ENCODE measurements around the gene ADI1.
A peak's percentile ranks its signal among the peaks of the same experiment; 100 is the strongest.

The ADI1 gene

GRCh38 chr2:3476321-3476984 is 42.9 kb downstream of the ADI1 start:
- no peak for ATAC-seq (replicated peaks)
- H3K36me3 Mint-ChIP-seq, result peaks cover 45 to 61% of the 10 kb centered on the region in 2 donors
- H3K9me3 Mint-ChIP-seq, result no peaks in the 10 kb centered on the region
- H3K27me3 Mint-ChIP-seq, result no peaks in the 10 kb centered on the region
- peaks cover 7 to 18% of the 10 kb centered on the region in 2 donors for H3K4me1 Mint-ChIP-seq
- no peak overlapping the region for H3K27ac Mint-ChIP-seq
- DNase-seq, result no peak
- H3K4me3 Mint-ChIP-seq, result no peak overlapping the region

DNA sequence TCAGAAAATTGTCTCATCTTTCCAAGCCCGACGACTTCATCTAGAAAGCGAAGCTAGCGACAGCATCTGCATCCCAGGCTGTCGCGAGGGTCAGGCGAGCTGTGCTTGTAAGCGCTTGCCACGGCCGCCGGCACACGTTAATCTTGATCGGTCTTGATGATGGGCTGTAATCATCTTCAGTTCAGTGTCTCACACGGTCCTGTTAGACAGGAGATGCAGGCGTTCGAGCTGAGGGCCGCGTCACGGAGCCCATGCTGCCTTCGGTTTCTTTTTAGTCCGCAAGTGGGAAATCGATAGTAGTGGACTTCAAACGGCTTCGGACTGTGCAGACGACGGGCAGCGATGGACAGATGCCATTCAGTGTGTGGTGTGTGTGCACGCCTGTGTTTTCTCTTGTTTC is 43.6 kb downstream of the ADI1 start:
- Mint-ChIP-seq H3K9me3 (no peaks in the 10 kb centered on the region), H3K4me1 (peaks cover 7 to 18% of the 10 kb centered on the region in 2 donors), H3K36me3 (peaks cover 45 to 64% of the 10 kb centered on the region in 2 donors), H3K27ac (no peak overlapping the region), H3K4me3 (no peak overlapping the region), H3K27me3 (no peaks in the 10 kb centered on the region)
- DNase-seq (no peak), ATAC-seq (replicated peaks) (no peak)

DNA sequence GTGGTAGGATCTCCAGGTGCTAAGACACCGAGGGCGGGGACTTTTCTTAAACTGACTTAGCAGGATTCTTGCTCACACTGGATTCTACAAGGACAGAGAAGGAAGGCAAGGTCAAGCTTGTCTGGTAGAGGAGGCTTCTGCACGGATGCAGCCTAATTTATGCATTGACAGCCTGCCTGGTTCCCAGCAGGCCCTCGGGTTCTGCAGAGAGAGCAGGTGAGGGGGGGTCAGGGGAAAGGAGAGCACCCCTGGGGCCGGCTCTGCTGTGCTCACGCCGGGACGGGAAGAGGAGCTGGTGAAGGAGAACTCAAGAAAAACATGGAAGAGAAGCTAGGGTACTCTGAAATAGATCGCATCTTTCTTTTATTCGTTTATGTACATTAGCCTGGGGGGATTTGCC is 46.4 kb downstream of the ADI1 start:
- Mint-ChIP-seq H3K36me3 (peaks cover 52 to 60% of the 10 kb centered on the region in 2 donors), H3K4me1 (no peaks in the 10 kb centered on the region), H3K9me3 (no peaks in the 10 kb centered on the region), H3K27me3 (no peaks in the 10 kb centered on the region), H3K4me3 (no peak overlapping the region), H3K27ac (no peak overlapping the region)
- no peak for DNase-seq
- no peak for ATAC-seq (replicated peaks)

GRCh38 chr2:3472296-3472695 is 47.0 kb downstream of the ADI1 start:
- no peak overlapping the region for H3K4me3 Mint-ChIP-seq
- H3K9me3 Mint-ChIP-seq, result no peaks in the 10 kb centered on the region
- ATAC-seq (replicated peaks) (no peak), DNase-seq (no peak)
- no peaks in the 10 kb centered on the region for H3K4me1 Mint-ChIP-seq
- H3K36me3 Mint-ChIP-seq, result peaks cover 53 to 64% of the 10 kb centered on the region in 2 donors
- H3K27ac Mint-ChIP-seq, result no peak overlapping the region
- H3K27me3 Mint-ChIP-seq, result no peaks in the 10 kb centered on the region

DNA sequence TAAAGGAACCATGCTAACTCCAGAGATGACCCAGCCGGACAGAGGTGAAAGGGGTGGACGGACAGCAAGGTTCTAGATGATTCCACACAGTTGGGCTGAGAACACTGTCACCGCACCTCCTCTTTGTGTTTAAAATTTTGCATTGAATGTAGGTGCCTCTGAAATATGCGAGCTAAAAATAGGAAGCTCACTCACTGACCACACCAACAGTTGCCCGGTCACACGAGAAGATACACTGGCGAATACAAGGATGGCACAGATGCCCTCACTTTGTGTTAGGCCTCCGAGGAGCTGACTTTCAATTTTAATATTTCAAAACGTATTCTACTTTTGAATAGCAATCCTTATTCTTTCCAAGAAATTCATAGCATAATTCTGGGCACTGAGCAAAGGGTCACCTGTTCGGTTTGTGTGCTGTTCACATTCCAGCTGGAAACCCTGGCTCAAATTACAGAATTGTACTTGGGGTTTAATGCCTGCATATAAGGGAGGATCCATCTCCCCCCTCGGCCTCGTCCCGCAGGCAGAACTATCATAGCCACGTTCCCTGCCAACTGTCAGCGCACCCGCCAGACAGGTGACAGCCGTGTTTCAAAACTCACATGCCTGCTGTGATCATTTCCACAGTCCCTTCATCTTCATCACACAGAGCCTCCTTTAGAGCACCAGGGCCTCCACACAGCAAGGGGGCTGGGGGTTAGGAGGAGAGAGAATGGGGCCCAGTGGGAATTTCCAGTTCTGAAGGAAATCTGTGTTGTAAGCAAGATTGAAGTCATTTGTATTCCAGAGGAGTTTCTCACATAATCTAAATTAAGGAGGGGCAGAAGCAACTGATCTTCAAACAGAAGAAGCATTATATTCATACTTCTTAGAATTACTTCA is 48.2 kb downstream of the ADI1 start:
- H3K27ac Mint-ChIP-seq, result no peak overlapping the region
- no peaks in the 10 kb centered on the region for H3K27me3 Mint-ChIP-seq
- peaks cover 57 to 71% of the 10 kb centered on the region in 2 donors for H3K36me3 Mint-ChIP-seq
- no peak overlapping the region for H3K4me3 Mint-ChIP-seq
- H3K4me1 Mint-ChIP-seq, result no peaks in the 10 kb centered on the region
- DNase-seq (no peak), ATAC-seq (replicated peaks) (no peak)
- no peaks in the 10 kb centered on the region for H3K9me3 Mint-ChIP-seq

GRCh38 chr2:3470166-3470651 is 49.1 kb downstream of the ADI1 start:
- Mint-ChIP-seq H3K36me3 (peaks cover 53 to 69% of the 10 kb centered on the region in 2 donors), H3K9me3 (no peaks in the 10 kb centered on the region), H3K27me3 (no peaks in the 10 kb centered on the region), H3K27ac (no peak overlapping the region), H3K4me1 (no peaks in the 10 kb centered on the region), H3K4me3 (no peak overlapping the region)
- ATAC-seq (replicated peaks) (no peak), DNase-seq (no peak)

DNA sequence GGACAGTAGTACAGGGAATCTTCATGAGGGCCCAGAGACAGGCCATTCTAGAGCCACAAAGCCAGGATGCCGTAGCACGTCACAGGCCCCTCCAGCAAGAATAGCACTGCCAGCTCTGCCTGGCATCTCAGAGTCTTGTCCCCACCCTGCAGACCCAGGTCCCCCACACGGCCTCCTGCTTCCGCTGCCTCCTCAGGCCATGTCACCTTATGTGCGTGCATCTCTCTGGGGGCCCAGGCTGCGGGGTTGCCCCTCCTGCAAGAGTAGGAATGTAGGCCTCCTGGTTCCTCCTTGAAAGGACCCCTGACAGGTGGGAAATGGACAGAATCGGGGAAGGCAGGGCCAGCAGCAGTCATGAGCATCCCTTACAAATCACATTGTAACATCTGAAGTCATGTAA is 49.8 kb downstream of the ADI1 start:
- H3K4me3 Mint-ChIP-seq, result no peak overlapping the region

GRCh38 chr2:3468296-3468988 is 50.9 kb downstream of the ADI1 start:
- H3K4me1 Mint-ChIP-seq, result no peaks in the 10 kb centered on the region
- ATAC-seq (replicated peaks) (no peak), DNase-seq (no peak)
- no peak overlapping the region for H3K4me3 Mint-ChIP-seq
- H3K27ac Mint-ChIP-seq, result no peak overlapping the region
- no peaks in the 10 kb centered on the region for H3K9me3 Mint-ChIP-seq
- peaks cover 52 to 71% of the 10 kb centered on the region in 2 donors for H3K36me3 Mint-ChIP-seq
- H3K27me3 Mint-ChIP-seq, result no peaks in the 10 kb centered on the region

More for the DNA sequence above, 49.8 kb downstream of the ADI1 start:
- H3K27ac Mint-ChIP-seq, result no peak overlapping the region
- no peaks in the 10 kb centered on the region for H3K27me3 Mint-ChIP-seq
- ATAC-seq (replicated peaks) (no peak), DNase-seq (no peak)
- no peaks in the 10 kb centered on the region for H3K9me3 Mint-ChIP-seq
- no peaks in the 10 kb centered on the region for H3K4me1 Mint-ChIP-seq
- peaks cover 49 to 67% of the 10 kb centered on the region in 2 donors for H3K36me3 Mint-ChIP-seq

GRCh38 chr2:3467654-3468053 is 51.7 kb downstream of the ADI1 start:
- Mint-ChIP-seq H3K4me3 (no peak overlapping the region), H3K4me1 (no peaks in the 10 kb centered on the region), H3K9me3 (no peaks in the 10 kb centered on the region), H3K27ac (peak overlapping the region; percentile 47), H3K36me3 (peaks cover 48 to 68% of the 10 kb centered on the region in 2 donors), H3K27me3 (no peaks in the 10 kb centered on the region)
- ATAC-seq (replicated peaks) (no peak), DNase-seq (no peak)

DNA sequence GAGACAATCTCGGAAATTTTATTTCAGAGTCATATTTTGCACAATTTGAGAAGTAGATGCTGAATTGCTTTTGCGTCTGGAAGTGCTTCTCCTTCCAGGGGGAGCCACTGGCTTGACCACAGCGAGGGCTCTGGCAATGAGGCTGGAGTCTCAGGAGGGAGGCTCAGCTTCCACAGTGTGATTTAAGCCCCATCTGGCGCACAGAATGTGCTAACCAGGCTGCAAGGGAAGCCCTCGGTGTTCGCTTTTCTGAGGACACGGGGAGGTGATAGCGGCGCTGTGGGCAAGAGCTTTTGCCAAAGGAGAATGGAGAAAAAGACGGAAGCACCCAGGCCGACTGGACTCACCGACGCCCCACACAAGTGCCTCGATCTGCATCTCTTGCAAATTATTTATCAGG is 52.4 kb downstream of the ADI1 start:
- Mint-ChIP-seq H3K36me3 (peaks cover 41 to 61% of the 10 kb centered on the region in 2 donors), H3K27ac (no peak overlapping the region)

DNA sequence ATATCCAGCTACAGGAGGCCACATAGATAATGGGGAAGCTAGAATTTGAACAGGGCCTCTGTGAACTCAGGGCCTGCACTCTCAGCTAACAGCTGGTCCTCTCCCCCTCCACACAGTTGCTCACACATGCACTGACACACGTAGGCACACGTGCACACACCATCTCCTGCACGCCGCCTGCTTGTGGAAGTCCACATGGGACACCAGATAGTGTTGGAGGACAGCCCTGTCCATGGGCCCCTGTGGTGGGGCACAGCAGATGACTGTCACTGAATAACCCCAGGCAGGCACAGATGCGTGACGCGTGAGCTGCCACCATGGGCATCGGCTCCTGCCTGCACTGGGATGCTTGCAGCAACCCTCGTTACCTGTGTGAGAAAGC is 52.9 kb downstream of the ADI1 start:
- Mint-ChIP-seq H3K4me3 (no peak overlapping the region), H3K4me1 (peaks cover 5 to 7% of the 10 kb centered on the region in 2 donors), H3K36me3 (peaks cover 36 to 59% of the 10 kb centered on the region in 2 donors), H3K9me3 (no peaks in the 10 kb centered on the region), H3K27me3 (no peaks in the 10 kb centered on the region), H3K27ac (no peak overlapping the region)
- no peak for ATAC-seq (replicated peaks)
- no peak for DNase-seq

More for the DNA sequence above, 52.4 kb downstream of the ADI1 start:
- Mint-ChIP-seq H3K27me3 (no peaks in the 10 kb centered on the region), H3K9me3 (no peaks in the 10 kb centered on the region), H3K4me3 (no peak overlapping the region), H3K4me1 (peaks cover 2% of the 10 kb centered on the region in 2 donors)
- no peak for DNase-seq
- no peak for ATAC-seq (replicated peaks)

- H3K36me3 Mint-ChIP-seq, result peaks cover 36 to 55% of the 10 kb centered on the region in 2 donors
- DNase-seq (no peak), ATAC-seq (replicated peaks) (no peak)
- H3K27me3 Mint-ChIP-seq, result no peaks in the 10 kb centered on the region
- no peaks in the 10 kb centered on the region for H3K9me3 Mint-ChIP-seq
- peaks cover 5 to 11% of the 10 kb centered on the region in 2 donors for H3K4me1 Mint-ChIP-seq
- H3K4me3 Mint-ChIP-seq, result no peak overlapping the region
- H3K27ac Mint-ChIP-seq, result no peak overlapping the region
Measured at GRCh38 chr2:3465844-3466481, 53.4 kb downstream of the ADI1 start.

- H3K36me3 Mint-ChIP-seq, result peaks cover 32 to 55% of the 10 kb centered on the region in 2 donors
Measured at GRCh38 chr2:3465328-3465727, 54.0 kb downstream of the ADI1 start.

More at GRCh38 chr2:3465328-3465727, 54.0 kb downstream of the ADI1 start:
- Mint-ChIP-seq H3K27ac (no peak overlapping the region), H3K4me3 (no peak overlapping the region), H3K27me3 (no peaks in the 10 kb centered on the region), H3K4me1 (peaks cover 5 to 11% of the 10 kb centered on the region in 2 donors), H3K9me3 (no peaks in the 10 kb centered on the region)
- no peak for DNase-seq
- no peak for ATAC-seq (replicated peaks)

Measured in stimulated activated naive B cell treated with anti-CD40 and anti-IgM and Interleukin-4, amounts not matched to agents 10 μg/mL and 1 μg/mL and 100 μg/mL, for 72 hours (primary cell).